BE2C (cell line): ENCODE results near the gene AP2A1.

Experiments used
- DNase-seq: peaks from one replicate; pipeline ENCODE4 v3.0.0-alpha.2; 2020
- H3K27me3 ChIP-seq: fragments of 250-450 bp; sonication (Bioruptor Pico); 2 replicates; pipeline ENCODE4 v1.5.1; 2020; ENCODE audit warnings: mild to moderate bottlenecking
- H3K36me3 ChIP-seq: fragments of 250-450 bp; sonication (Bioruptor Pico); 2 replicates; pipeline ENCODE4 v1.5.1; 2020; ENCODE audit warnings: mild to moderate bottlenecking
- H3K4me1 ChIP-seq: fragments of 250-450 bp; sonication (Bioruptor Pico); 2 replicates; pipeline ENCODE4 v1.5.1; 2020
- H3K4me3 ChIP-seq: 2 replicates; pipeline ENCODE4 v1.5.1; 2011; ENCODE audit warnings: low read depth, low read length
- H3K9me3 ChIP-seq: fragments of 250-450 bp; sonication (Bioruptor Pico); 2 replicates; pipeline ENCODE4 v1.5.1; 2020
- CTCF ChIP-seq: IDR thresholded peaks from 2 replicates; pipeline ENCODE4 v1.5.1; 2012; ENCODE audit warnings: mild to moderate bottlenecking, low read depth, low read length

Gene AP2A1

GRCh38 chr19:49801401-49801888 is 34.6 kb downstream of the AP2A1 start:
- Histone ChIP-seq H3K27me3 (no peaks in the 10 kb centered on the region), H3K36me3 (peaks cover 12% of the 10 kb centered on the region), H3K9me3 (no peaks in the 10 kb centered on the region), H3K4me3 (peak overlapping the region; percentile 74), H3K4me1 (peaks cover 4% of the 10 kb centered on the region)
- TF ChIP-seq CTCF: no peak
- no peak for DNase-seq

GRCh38 chr19:49801966-49802661 is 35.3 kb downstream of the AP2A1 start:
- TF ChIP-seq CTCF: peak; percentile 34; the same call in 1 of the 2 replicates
- no peaks in the 10 kb centered on the region for H3K27me3 ChIP-seq
- peaks cover 4% of the 10 kb centered on the region for H3K4me1 ChIP-seq
- H3K9me3 ChIP-seq: no peaks in the 10 kb centered on the region
- DNase-seq: peak; percentile 95
- peaks cover 11% of the 10 kb centered on the region for H3K36me3 ChIP-seq
- H3K4me3 ChIP-seq: peak overlapping the region; percentile 74

- Histone ChIP-seq H3K27me3 (no peaks in the 10 kb centered on the region), H3K36me3 (peaks cover 14% of the 10 kb centered on the region), H3K4me1 (peaks cover 4% of the 10 kb centered on the region), H3K9me3 (no peaks in the 10 kb centered on the region), H3K4me3 (peak overlapping the region; percentile 74)
- no peak for DNase-seq
- TF ChIP-seq CTCF: no peak
These were observed 36.2 kb downstream of the AP2A1 start for GRCh38 chr19:49802836-49803528.

- H3K36me3 ChIP-seq: peaks cover 14% of the 10 kb centered on the region
- peaks cover 7% of the 10 kb centered on the region for H3K4me1 ChIP-seq
These were observed 36.7 kb downstream of the AP2A1 start for GRCh38 chr19:49803529-49803856.

GRCh38 chr19:49805822-49806619 is 39.2 kb downstream of the AP2A1 start:
- TF ChIP-seq CTCF: no peak
- peaks cover 12% of the 10 kb centered on the region for H3K4me1 ChIP-seq
- DNase-seq: no peak
- 0 out of 2 replicates have a peak, but pooled peaks cover 3% of the 10 kb centered on the region for H3K36me3 ChIP-seq
- no peaks in the 10 kb centered on the region for H3K9me3 ChIP-seq
- H3K4me3 ChIP-seq: no peak overlapping the region
- H3K27me3 ChIP-seq: no peaks in the 10 kb centered on the region

More at GRCh38 chr19:49803529-49803856, 36.7 kb downstream of the AP2A1 start:
- TF ChIP-seq CTCF: no peak
- Histone ChIP-seq H3K27me3 (no peaks in the 10 kb centered on the region), H3K9me3 (no peaks in the 10 kb centered on the region), H3K4me3 (no peak overlapping the region)
- DNase-seq: no peak

GRCh38 chr19:49806620-49806959 is 39.8 kb downstream of the AP2A1 start:
- H3K4me1 ChIP-seq: peaks cover 12% of the 10 kb centered on the region
- DNase-seq: no peak
- no peak for TF ChIP-seq CTCF
- no peak overlapping the region for H3K4me3 ChIP-seq
- H3K9me3 ChIP-seq: no peaks in the 10 kb centered on the region
- H3K27me3 ChIP-seq: no peaks in the 10 kb centered on the region
- H3K36me3 ChIP-seq: 0 out of 2 replicates have a peak, but pooled peaks cover 3% of the 10 kb centered on the region
